Activated CD8-positive, alpha-beta memory T cell treated with anti-CD3 and anti-CD28 coated beads for 36 hours (primary cell): ENCODE measurements around the gene TMEM255A. TPM values are rescaled to one million over a fixed set of nuclear protein-coding genes. Genes with fewer than 3 reads are reported as not detected.
"Not testable (repeated sequence)": the region's sequence is repeated elsewhere in the genome, so short reads cannot be mapped to it uniquely, and the experiment has no call there.

Experiments used
- CTCF ChIA-PET: fragments of 350-600 bp; sonication (Branson Sonifier 250); formaldehyde crosslinking; loops from one replicate; lab custom pipeline; 2021; ENCODE audit warnings: antibody characterized with exemption; lab: Charles Lee
- POLR2A ChIA-PET: fragments of 350-600 bp; sonication (Branson Sonifier 250); formaldehyde crosslinking; loops from one replicate; lab custom pipeline; 2021; ENCODE audit warnings: antibody characterized with exemption; lab: Charles Lee
- total RNA-seq, 2 experiments: library from RNA; stranded (reverse); gene quantifications; one replicate each; pipeline ENCODE4 v1.2.3, GENCODE V29; 2021

TMEM255A gene
- total RNA-seq = not detected

DNA sequence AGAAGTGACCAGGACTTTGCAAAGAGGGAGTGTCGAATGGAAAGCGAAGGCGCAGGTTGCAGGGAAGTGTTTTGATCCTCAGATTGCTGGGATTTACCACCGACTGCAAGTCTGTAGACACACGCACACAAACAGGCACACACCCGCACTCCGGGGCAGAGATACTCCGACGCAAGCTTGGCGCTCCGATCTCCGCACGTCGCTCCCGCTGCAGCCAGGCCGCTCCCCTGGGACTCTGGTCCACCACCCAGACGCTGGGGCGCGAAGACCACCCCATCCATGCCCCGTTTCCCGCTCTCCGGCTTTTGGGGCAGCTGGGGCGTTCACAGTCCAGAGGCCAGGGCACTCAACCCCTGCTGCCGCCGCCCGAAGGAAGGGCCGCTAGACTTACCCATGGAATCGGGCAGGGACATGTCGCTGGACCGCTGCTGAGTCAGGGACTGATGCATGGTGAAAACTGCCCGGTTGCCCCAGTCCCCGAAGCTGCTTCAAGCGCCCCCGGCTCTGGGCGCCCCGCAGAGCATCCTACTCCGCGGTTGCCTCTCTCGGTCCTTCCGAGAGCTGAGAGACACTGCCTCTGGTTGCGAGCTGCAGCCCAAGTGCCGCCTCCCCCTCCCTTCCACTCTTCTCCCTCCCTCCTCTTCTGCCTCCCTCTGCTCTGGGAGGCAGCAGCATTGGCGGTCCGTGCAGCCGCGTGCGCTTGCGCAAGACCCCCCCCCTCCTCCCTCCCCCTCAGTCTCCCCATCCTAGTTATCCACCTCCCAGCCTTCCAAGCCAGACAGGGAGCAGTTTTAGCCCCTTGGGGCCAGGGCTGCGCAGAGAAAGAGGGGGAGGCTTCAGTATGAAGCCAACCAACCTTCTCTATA is at the start of gene TMEM255A:
TMEM255A (minus strand) TSS at position 601 of the 866 bp plus-strand sequence; CDS start at position 449, 152 bp downstream.
- CTCF ChIA-PET = no interaction called here
- POLR2A ChIA-PET = no interaction called here

DNA sequence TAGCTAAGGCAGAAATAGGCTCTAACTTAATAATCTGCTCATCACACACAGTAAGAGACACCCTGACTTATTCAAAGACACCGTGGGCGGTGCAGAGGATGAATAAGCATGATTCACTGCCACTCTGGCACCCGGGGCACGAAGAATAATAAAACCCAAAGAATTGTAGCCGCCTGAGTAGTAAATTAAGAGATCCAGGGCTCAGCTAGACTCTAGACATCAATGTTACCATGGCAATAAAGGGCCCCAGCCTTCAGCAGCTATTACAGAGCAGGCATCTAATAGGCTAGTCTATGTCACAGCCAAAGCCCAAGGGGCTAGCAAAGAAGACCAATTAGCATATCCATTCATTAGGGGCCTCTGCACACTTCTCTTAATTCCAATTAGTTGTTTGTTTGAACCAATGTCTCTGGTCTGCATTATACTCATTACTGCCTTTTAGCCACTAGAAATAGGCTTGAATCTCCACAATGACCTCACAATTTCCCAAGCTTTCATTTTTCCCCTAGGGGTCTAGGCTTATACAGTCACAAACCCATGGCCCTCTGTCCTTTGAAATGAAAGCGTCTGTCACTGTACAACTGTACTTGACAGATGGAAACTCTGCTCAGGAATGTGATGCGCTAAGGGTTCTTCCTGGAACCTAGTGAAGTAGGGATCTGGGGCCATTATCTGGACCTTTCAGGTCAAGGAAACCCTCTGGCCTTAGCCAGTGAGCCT is 47.6 kb upstream of the TMEM255A start:
- ChIA-PET POLR2A (no interaction called here), CTCF (no interaction called here)

DNA sequence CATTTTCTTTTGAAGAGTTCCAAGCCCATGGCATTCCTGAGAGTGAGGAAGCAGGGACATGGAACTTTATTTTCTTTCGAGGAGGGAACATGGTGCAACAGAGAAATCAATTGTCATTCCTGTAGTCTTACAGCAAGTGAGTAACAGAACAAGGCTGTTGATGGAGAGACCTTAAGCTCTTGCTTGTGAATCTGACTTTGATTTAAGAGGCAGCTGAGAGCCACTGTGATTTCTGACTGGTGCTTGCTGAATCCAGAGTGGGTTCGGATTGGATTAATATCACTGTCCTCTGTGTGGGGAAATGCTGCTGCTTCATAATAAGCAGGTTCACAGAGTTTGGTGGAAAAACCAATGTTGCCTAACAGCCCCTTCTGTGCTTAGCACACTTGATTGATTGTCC is 45.9 kb upstream of the TMEM255A start:
- CTCF ChIA-PET = no interaction called here

DNA sequence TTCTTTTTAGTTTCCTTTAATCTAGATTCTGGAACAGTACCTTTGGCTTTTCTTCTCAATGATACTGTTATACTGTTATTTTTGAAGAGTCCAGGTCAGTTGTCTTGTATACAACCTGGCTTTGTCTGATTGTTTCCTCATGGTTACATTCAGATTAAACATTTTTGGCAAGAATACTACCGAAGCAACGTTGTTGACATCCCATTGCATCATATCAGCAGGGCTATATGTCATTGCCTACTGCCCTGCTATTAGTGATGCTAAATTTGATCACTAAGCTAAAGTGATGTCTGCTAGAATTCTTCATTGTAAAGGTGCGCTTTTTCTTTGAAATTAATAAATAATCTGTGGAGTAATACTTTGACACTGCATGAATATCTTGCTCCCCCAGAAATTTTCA is 44.8 kb upstream of the TMEM255A start:
- ChIA-PET POLR2A (no interaction called here), CTCF (no interaction called here)

More for the DNA sequence above, 45.9 kb upstream of the TMEM255A start:
- POLR2A ChIA-PET = no interaction called here

DNA sequence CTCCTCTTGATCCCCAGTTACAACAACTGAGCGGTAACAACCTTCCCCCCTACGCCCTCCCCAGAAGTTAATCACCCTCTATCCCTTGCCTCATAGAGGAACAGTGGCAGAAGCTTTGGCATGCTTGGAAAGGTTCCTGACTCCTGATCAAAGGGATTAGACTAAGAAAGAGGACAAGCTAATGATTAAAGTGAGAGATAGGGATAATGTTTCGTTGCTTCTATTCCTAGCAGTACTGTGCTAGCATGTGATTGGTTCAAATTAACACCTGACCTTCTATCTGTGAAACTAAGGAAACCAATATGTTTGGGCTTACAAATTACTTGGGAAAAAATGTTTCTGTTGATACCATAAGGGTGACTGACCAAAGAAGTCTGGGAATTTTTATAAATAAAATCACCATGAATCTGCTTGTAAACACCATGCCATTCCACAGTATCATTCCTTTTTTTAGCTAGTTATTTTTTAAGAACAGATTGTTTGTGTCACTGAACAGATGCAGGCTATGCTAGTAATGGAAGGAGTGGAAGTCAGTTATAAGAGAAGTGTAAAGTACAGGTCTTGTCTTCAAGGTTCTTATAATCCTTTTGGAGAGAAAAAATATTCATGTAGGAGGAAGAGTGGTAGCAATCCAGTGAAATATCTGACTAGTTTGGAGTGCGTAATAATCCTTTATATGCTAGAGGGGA is 39.3 kb upstream of the TMEM255A start:
- CTCF ChIA-PET = no interaction called here
- POLR2A ChIA-PET = no interaction called here

DNA sequence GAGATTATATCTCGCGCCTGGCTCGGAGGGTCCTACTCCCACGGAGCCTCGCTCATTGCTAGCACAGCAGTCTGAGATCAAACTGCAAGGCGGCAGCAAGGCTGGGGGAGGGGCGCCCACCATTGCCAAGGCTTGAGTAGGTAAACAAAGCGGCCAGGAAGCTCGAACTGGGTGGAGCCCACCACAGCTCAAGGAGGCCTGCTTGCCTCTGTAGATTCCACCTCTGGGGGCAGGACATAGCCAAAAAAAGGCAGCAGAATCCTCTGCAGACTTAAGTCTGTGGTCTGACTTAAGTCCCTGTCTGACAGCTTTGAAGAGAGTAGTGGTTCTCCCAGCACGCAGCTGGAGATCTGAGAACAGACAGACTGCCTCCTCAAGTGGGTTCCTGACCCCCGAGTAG is 33.3 kb upstream of the TMEM255A start:
- POLR2A ChIA-PET, CTCF ChIA-PET: not testable (repeated sequence)

DNA sequence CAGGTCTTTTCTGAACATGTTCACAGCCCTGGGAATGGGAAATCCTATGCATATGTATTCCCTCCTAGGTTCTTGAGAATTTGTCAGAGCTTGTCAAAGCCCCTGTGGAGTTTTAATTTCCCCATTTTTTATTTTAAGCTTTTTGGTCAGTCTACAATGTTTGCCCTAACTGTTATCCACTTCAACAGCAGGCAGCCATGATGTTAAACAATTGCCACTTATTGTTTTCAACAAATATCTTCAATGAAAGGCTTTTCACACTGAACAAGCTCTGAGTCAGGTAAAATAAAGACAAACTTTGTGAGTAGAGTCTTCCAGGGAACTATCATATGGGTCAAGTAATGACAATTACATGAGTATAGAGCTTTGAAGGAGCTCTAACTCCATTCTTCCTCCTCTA is 25.6 kb upstream of the TMEM255A start:
- POLR2A ChIA-PET = no interaction called here
- CTCF ChIA-PET = no interaction called here

DNA sequence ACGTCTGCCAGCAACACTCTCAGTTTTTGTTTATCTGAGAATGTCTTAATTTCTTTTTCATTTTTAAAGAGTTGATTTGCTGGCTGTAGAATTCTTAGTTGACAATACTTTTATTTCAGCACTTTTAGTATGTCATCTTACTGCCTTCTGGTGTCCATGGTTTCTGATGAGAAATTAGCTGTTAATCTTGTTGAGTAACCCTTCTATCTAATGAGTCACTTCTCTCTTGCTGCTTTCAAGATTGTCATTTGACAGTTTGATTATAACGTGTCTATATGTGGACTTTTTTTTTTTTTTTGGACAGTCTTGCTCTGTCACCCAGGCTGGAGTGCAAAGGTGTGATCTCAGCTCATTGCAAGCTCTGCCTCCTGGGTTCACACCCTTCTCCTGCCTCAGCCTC is 24.0 kb upstream of the TMEM255A start:
- POLR2A ChIA-PET = no interaction called here
- CTCF ChIA-PET = no interaction called here

DNA sequence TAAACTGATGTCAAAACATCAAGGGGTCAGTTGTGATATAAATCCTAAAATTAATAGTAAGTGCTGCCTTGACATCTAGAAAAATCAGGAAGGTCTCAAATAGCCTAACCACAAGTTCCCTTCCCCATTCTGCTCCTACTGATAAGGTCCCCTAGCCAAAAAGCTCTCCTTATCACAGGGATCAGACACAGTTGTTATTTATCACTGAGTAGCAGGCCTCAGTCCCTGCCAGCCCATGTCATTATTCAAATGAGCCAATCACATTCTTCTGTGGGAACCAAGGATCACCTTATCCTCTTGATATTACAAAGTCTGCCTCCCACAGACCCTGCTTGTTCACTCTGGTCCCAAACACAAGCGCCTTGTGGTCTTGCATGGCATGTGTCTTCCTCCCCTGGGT is 23.3 kb upstream of the TMEM255A start:
- POLR2A ChIA-PET = no interaction called here
- CTCF ChIA-PET = no interaction called here

DNA sequence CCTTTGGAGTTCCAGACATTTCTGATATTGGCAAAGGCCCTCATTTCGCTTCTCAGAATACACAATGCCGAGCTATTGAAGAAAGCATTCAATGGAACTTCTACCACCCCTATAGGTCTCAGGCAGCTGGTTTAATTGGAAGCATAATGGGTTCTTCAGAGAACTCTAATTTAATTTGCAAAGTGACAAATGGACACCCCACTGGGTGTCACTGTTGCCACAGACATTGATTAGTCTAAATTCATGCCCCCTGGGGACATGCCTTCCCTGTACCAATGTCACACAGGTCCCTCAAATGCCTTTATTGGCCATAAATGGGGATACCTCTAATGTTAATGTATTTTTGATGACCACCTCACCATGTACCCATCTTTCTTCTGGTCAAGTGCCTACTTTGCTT is 22.9 kb upstream of the TMEM255A start:
- ChIA-PET CTCF (no interaction called here), POLR2A (no interaction called here)

DNA sequence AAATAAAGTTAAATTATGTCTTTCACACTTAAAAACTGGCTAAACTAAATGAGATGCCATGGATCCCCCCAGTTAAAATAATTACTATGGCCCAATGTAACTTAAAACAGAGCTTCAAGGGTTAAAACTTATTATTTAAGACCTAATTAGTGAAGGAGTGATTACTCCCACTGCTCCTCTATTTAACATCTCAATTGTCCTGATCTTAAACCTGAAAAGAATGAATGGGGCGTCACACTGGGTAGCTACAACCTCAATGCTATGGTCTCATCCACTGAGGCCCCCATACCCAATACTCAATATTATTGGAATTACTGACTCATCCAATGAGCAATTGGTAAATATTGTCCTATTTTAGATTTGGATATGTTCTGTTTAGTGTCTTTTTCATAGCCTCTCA is 21.1 kb upstream of the TMEM255A start:
- CTCF ChIA-PET = no interaction called here
- POLR2A ChIA-PET = no interaction called here

DNA sequence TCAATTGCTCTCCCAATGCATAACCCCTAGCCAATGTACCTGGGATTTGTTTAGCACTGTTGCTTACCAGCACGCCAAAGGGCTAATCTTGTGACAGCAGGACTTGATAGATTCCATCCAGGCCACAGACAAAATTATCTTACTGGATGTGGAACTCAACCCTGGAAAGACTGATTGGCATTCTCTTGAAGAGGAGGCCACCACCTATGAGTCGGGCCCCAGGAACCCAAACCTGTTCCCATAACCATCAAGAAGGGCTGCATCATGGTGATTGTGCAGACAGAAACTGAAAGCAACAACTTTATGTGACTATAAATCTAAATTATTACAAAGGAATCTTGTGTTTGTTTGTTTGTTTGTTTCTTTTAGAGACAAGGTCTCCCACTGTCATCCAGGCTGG is 19.9 kb upstream of the TMEM255A start:
- ChIA-PET POLR2A (no interaction called here), CTCF (no interaction called here)

DNA sequence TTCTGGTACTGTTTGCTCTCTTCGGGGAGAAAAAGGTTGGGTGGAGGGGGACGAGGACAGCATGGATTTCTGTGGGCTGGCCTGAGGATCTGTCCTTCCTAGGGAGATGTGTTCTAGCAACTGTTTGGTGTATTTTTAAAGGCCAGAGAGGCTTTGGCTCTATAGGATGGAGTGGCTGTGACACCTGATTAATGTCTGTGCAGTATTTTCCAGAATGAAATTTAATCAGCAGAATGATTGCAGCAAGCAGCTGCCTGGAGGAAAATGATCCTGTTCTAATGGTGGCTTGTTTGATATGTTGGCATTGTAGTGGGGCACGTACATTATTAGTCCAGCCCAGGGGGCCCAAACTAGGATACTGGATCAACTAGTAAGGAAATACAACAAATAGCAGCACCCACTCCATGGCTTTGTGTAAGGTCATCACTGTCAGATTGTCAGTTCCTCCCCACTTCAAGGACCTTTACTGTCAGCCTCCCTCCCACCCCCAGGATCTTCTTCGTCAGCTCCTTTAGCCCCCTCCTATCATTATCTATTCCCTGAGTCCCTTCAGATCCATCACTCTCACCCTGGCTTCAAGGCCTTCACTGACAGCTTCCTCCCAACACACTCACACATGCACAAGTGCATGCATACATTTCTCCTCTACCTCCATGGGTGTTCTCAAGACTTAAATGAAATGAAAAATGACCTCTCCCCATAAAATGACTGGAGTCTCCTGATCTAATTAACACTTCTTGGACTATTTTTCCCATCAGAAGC is 10.4 kb upstream of the TMEM255A start:
- POLR2A ChIA-PET = no interaction called here
- CTCF ChIA-PET = no interaction called here

DNA sequence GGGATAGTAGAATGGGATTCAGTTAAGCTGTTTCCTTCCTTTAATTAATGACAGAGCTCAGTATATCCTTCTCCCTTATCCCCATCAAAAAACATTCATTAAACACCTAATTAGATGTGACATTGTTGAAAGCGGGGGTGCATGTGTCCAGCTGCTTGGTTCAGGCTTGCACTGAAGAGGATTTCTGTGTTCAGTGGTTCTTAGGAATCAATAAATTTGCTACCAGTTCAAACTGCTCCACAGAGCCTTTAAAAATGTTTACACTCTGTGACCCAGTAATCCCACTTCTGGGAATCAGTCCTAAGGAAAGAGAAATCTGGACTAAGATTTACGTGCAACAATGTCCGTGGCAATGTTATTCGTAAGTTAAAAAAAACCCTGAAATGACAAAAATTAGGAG is 7.2 kb upstream of the TMEM255A start:
- CTCF ChIA-PET = interaction anchor here (1.6 kb wide), 1 partner anchor 9 kb away, joined by 4 read pairs; no protein-coding TSS in a partner anchor
- POLR2A ChIA-PET = no interaction called here

DNA sequence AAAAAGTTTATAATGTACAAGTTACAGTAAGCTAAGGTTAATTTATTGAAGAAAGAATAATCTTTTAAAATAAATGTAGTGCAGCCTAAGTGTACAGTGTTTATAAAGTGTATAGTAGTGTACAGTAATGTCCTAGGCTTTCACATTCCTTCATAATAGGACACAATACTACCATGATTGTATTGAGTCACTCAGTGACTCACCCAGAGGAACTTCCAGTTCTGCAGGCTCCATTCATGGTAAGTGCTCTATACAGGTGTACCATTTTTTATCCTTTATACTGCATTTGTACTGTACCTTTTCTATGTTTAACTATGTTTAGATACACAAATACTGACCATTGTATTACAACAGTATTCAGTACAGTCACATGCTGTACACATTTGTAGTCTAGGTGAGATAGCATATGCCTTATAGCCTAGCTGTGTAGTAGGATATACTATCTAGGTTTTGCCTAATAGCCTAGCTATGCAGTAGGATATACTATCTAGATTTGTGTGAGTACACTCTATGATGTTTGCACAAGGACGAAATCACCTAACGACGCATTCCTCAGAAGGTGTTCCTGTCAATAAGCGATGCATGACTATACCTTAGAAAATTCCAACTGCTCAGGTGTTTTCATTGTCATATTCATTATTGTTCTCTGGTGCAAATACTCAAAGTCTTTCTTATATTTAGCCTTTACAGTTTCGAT is 5.5 kb upstream of the TMEM255A start:
- POLR2A ChIA-PET = no interaction called here
- CTCF ChIA-PET = no interaction called here

DNA sequence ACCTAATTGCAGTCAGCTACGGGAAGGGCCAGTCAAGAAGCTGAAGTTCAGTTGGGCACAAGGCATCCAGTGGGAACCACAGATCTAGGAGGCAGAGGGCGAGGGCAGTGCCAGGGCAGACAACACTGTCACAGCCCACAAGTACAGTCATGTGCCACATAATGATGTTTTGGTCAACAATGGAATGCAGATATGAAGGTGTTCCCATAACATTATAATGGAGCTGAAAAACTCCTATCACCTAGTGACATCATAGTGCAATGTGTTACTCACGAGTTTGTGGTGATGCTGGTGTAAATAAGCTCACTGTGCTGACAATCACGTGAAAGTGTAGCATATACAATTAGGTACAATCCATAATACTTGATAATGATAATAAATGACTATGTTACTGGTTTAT is 4.5 kb upstream of the TMEM255A start:
- CTCF ChIA-PET = no interaction called here
- POLR2A ChIA-PET = no interaction called here

DNA sequence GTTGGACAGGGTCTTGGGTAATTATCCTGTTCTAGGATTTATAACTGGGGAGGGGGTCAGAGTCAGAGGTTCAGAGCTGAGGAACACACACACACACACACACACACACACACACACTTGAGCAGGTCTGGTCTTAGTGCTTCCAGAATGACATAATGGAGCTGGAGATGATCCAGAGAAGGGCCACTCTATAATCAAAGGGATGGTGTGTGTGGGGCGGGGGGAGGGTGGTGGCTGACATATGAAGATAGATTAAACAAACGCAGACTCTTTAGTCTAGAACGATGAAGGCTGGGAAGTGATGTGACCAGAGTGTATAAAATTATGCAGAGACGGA is 434 bp upstream of the TMEM255A start:
- POLR2A ChIA-PET = no interaction called here
- CTCF ChIA-PET = no interaction called here

DNA sequence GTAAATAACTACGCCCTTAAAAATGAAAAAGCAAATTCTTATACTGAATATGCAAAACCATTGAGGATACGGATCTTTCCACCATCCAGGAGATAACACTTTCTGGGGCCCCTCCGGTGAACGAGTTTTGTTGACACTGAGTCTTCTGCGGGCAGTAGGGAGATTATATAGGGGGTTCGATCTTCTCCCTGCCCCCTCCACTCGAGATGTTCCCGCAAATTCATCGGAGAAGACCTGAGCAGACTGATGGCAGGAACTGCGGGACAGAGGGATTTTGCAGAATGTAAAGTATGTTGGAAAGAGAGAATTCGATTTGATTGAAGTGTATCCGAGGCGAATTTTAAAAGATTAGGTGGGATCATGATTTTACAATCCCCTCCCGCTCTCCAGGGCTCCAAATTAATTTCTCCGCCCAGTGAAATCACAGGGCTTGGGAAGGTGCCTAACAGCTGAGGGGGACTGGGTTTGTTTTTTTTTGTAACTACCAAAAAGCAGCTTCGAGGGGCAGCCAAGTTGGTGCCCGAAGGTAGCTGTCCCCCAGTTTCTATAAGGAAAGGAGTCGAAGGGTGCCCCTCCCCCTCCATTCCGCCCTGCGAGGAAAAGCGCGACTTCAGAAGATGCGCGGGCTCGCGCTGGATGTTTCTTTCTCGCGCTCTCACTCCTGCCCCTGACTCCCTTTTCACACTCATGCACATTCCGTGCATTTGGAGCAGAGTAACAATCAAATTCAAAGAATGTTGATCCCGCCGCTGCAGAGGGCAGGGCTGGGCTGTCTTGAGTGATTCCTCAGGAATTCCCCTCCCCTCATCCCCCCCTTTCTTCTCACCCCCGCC is 1.2 kb downstream of the TMEM255A start:
- POLR2A ChIA-PET = no interaction called here
- CTCF ChIA-PET = interaction anchor here (1.7 kb wide), 1 partner anchor 8 kb away, joined by 4 read pairs; no protein-coding TSS in a partner anchor
